Measurements from ENCODE around the gene ITGA4.

DNA sequence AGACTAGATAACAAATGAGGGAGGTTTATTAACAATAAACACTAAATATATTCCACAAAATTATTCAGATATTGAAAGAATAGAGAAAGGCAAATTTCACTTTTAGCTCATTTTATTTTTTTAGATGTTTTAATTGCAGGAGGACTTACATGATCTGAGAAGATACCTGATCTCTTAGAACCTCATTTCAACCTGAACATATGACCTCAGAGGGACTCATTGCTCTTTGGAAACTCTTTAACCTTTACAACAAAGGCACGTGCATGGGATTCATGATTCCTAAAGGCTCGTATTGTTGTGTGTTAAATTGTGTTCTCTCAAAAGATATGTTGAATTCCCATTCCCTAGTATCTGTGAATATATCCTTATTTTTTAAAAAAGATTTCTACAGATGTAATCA is 35.7 kb upstream of the ITGA4 start:
- TF ChIP-seq EP300 (IDR thresholded peaks at IDR 0.05; ENCODE audit: borderline replicate concordance) (no peak), TAF1 (IDR thresholded peaks at IDR 0.05; ENCODE audit: low read depth) (no peak), RAD21 (IDR thresholded peaks at IDR 0.05; ENCODE audit: low read depth) (no peak), CEBPB (IDR thresholded peaks at IDR 0.05) (no peak), YY1 (IDR thresholded peaks at IDR 0.05; ENCODE audit: low read depth) (no peak), NFIC (IDR thresholded peaks at IDR 0.05) (no peak)
- TF ChIP-seq, protein P1, sequence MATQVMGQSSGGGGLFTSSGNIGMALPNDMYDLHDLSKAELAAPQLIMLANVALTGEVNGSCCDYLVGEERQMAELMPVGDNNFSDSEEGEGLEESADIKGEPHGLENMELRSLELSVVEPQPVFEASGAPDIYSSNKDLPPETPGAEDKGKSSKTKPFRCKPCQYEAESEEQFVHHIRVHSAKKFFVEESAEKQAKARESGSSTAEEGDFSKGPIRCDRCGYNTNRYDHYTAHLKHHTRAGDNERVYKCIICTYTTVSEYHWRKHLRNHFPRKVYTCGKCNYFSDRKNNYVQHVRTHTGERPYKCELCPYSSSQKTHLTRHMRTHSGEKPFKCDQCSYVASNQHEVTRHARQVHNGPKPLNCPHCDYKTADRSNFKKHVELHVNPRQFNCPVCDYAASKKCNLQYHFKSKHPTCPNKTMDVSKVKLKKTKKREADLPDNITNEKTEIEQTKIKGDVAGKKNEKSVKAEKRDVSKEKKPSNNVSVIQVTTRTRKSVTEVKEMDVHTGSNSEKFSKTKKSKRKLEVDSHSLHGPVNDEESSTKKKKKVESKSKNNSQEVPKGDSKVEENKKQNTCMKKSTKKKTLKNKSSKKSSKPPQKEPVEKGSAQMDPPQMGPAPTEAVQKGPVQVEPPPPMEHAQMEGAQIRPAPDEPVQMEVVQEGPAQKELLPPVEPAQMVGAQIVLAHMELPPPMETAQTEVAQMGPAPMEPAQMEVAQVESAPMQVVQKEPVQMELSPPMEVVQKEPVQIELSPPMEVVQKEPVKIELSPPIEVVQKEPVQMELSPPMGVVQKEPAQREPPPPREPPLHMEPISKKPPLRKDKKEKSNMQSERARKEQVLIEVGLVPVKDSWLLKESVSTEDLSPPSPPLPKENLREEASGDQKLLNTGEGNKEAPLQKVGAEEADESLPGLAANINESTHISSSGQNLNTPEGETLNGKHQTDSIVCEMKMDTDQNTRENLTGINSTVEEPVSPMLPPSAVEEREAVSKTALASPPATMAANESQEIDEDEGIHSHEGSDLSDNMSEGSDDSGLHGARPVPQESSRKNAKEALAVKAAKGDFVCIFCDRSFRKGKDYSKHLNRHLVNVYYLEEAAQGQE (IDR thresholded peaks at IDR 0.05; ENCODE audit: low read depth): no peak
